Inferior parietal cortex (tissue), 1 donor: Measurements from ENCODE around the gene KRTAP12-4.
"Not testable (repeated sequence)": the region's sequence is repeated elsewhere in the genome, so short reads cannot be mapped to it uniquely, and the experiment has no call there.

Experiments used
- DNase-seq: peaks from one replicate; pipeline ENCODE4 v3.0.0-alpha.2; 2016; ENCODE audit errors: extremely low spot score

KRTAP12-4 gene

DNA sequence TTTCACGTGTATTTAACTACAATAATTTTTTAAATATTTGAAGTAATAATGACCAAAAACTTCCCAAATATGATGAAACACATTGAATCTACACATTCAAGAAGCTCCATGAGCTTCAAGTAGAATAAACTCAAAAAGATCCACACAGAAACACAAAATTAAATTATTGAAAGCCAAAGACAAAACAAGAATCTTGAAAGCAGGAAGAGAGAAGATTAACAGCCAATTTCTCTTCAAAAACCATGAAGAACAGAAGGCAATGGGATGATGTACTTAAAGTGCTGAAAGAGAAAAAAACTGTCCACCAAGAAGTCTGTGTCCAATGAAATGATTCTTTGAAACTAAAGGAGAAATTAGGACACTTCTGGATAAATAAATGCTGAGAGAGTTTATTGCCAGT is 22.4 kb downstream of the KRTAP12-4 start:
- no peak for DNase-seq

GRCh38 chr21:44630440-44630839 is 24.0 kb downstream of the KRTAP12-4 start:
- DNase-seq: no peak

- DNase-seq: no peak
These were observed 25.6 kb downstream of the KRTAP12-4 start for GRCh38 chr21:44628707-44629391.

- DNase-seq: not testable (repeated sequence)
These were observed 26.6 kb downstream of the KRTAP12-4 start for GRCh38 chr21:44627831-44628233.

DNA sequence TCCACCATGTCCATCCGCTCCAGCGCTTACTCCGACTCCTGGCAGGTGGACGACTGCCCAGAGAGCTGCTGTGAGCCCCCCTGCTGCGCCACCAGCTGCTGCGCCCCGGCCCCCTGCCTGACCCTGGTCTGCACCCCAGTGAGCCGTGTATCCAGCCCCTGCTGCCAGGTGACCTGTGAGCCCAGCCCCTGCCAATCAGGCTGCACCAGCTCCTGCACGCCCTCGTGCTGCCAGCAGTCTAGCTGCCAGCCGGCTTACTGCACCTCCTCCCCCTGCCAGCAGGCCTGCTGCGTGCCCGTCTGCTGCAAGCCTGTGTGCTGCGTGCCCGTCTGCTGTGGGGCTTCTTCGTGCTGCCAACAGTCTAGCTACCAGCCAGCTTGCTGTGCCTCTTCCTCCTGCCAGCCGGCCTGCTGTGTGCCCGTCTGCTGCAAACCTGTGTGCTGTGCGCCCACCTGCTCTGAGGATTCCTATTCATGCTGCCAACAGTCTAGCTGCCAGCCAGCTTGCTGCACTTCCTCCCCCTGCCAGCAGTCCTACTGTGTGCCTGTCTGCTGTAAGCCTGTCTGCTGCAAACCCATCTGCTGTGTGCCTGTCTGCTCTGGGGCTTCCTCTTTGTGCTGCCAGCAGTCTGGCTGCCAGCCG is 27.2 kb downstream of the KRTAP12-4 start:
- not testable (repeated sequence) for DNase-seq

DNA sequence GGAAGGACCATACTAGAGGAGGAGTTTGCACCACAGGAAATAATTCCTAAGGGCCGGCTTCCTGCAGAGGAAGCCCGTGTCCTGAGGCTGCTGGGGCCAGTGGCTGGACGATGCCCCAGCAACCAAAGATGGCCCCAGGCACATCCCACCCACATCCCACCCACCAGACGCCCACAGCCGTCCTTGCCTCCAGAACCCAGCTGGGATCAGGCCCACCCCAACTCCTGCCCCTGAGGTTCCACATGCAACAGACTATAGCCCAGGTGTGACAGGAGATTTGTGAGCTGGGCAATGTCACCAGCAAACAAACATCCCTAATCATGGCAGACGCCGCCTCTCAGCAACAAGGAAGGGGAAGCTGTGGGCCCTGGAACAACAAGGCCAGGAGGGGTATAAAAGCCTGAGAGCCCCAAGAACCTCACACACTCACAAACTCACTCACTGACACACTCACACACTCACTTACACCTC is 27.8 kb downstream of the KRTAP12-4 start, which contains the start of gene KRTAP10-9:
KRTAP10-9 (plus strand) TSS at position 421 of the 471 bp plus-strand sequence. CDS start 79 bp downstream, outside the sequence.
- no peak for DNase-seq

GRCh38 chr21:44626262-44626661 is 28.2 kb downstream of the KRTAP12-4 start:
- DNase-seq: no peak

DNA sequence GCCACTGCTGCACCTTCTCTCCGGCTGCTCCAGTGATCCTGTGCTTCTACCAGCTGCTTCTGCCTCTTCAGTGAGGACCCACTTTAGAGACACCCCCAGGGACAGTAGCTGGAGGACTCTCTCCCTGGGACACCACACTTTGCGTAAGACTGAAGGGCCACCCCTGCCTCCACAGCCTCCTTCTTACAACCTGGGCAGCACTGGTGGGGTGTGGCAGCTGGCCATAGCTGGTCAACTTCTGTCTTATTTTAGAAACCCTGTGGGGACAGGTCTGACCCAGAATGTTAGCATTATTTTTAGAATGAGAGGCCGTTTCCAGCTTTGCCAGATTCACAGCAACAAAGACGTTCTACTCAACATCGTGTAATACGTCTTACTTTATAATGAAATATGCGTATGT is 28.7 kb downstream of the KRTAP12-4 start:
- no peak for DNase-seq

- no peak for DNase-seq
These were observed 30.9 kb downstream of the KRTAP12-4 start for GRCh38 chr21:44623575-44623974.

DNA sequence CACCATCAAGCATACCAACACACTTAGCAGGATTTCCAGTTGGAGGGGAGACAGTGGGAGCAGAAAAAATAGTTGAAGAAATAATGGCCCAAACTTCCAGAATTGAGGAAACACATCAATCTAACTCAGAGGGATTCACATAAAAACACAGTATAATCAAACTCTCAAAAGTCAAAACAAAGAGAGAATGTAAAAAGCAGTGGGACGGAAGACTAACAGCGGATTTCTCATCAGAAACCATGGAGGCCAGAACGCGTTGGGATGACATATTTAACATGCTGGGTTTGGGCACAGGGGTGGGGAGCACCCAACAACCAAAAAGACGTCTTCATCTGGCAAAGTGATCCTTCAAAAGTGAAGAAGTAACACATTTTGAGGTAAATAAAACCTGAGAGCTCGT is 34.6 kb downstream of the KRTAP12-4 start:
- DNase-seq: no peak

GRCh38 chr21:44618909-44619308 is 35.5 kb downstream of the KRTAP12-4 start:
- no peak for DNase-seq

GRCh38 chr21:44618504-44618903 is 36.0 kb downstream of the KRTAP12-4 start:
- no peak for DNase-seq

DNA sequence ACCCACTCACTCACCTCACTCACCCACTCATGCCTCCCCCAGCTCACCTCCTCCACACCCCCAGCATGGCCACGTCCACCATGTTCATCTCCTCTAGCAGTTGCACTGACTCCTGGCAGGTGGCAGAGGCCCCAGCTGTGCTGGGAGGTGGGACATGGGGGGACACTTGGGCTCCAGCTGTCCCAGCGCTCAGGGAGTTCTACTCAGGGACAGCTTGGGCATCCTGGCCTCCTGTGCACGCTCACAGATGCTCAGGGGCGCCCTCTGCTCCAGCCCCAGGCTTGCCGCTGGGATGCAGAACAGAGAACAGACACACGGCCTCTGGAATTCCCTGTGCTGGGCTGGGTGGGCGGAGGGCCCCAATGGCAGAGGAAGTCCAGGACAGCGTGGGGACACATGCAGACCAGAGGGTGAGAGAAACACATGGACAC is 37.4 kb downstream of the KRTAP12-4 start:
- DNase-seq: no peak

DNA sequence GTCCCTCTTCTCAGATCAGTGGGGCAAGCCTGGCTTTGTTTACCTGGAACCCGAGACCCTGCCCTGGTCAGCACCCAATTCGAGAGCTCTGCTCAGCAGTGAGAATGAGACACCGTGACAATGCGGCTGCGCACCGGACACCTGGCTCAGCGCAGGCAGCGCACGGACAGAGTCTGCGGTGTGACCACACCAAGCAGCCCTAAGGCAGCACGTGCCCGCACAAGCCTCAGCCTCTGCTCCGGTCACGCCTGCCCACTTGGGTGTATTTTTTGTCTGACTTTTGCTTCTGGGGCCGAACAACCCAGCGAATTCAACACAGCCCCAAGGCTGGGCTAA is 37.9 kb downstream of the KRTAP12-4 start:
- DNase-seq: no peak

DNA sequence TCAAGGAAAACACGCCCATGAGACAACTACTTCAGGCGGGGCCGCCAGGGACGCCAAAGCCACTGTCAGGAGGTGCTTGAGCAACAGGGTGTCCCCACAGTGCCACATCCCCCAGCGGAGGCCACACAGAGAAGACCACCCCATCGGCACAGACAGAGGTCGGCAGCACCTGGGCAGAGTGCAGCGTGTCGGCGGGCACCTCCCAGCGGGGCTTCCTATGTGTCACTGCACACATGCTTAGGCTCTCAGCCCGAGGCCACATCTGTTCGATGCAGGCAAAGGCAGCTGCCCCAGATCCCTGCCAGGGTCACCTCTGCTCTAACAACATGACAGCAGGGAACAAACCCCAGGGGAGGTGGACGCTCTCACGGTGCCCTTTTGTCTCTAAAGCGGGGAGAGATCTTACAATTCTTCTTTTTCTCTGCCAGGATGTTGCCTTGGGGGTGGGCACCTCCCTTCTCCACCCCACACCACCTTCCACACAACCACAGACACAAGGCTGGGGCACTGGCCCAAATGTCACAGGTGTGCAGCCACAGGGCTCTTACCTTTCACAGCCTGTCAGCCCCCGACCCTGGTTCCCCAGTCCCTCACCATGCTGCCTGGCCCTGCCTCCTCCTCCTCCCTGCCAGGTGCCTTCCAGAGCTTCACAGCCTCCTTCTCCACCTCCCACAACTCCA is 38.4 kb downstream of the KRTAP12-4 start:
- no peak for DNase-seq

- DNase-seq: no peak
These were observed 39.0 kb downstream of the KRTAP12-4 start for GRCh38 chr21:44615466-44615865.

DNA sequence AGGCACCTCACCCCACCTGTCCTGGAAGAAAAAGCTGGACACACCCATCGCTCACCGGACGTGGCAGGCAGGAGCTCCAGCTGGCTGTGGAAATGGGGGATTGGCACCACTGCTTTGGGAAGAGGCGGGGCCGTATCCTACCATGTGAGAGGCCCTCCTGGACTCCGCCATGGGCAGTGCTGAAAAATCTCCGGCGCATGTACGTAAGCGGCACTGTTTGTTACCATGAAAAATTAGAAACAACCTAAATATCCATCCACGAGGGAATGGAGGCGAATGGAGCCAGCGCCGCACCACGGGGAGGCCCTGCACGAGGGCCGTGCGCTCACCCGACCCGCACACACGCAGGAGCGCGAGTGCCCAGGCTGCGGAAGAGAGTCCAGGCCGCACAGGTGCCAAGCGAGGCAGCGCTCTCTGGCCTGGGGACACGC is 39.5 kb downstream of the KRTAP12-4 start:
- DNase-seq: no peak

DNA sequence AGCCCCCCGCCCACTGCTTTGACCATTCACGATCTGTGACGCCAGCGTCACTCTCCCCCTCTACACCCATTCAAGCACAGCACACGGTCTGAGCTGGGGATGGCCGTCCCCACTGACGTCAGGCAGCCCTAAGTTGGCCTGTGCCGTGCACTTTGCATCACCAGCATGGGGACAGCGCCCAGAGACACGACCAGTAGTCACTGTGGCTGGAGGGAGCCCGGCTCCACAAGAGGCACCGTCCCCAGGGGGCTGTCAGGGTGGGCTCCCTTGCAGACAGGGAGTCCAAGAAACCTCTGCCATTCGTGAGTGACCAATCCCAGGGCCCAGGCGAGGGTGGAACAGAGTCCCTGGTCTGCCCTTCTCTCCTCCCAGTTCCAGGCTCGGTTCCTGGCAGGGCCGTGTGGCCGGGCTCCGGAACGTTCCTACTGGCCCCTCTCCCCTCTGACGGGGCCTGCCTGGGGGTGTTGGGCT is 40.3 kb downstream of the KRTAP12-4 start:
- DNase-seq: no peak

DNA sequence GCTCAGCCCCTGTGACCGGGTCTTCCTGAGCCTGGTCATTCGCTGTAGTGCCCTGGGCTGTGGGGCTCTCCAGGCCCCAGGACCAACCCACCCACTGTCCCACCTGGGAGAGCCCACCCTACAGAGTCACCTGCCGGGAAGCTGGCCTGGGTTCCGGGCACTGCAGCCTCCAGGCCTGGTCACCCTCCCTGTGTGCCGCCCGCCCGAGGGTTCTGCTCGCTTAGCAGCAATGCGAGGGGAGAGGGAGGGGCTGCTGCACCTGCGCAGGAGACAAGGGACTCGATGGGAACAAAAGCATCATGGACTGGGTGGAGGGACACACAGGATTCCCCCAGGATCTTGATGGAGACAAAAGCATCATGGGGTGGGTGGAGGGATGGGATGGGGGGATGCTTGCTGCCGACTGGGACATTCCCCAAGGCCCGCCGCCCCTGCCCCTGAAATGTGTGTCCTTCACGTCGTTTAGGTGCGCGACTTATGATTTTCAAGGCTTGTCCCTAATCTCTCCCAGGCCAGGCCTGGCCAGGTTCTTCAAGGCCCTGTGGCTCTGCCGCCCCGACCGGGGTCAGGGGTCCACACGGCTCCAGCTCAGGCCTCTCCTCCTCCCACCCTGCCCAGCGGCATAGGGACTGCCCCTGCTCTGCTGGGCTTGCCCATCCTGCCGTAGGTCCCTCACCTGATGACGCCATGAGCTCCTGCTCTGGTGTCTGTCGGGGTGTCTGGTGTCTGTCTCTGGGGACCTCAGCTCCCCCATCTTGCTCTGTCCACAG is 40.9 kb downstream of the KRTAP12-4 start:
- DNase-seq: no peak

GRCh38 chr21:44612669-44613229 is 41.7 kb downstream of the KRTAP12-4 start:
- no peak for DNase-seq

- no peak for DNase-seq
These were observed 42.4 kb downstream of the KRTAP12-4 start, which contains the start of gene KRTAP10-8 for GRCh38 chr21:44612029-44612486. Gene KRTAP10-8, plus strand, starts transcription at chr21:44612079. Its CDS starts 22 bp downstream, at chr21:44612101.
